GM23338 (cell line): Measurements from ENCODE around the gene MIOS.

Experiments
- CTCF ChIP-seq, 2 experiments: fragments of 200-600 bp in 1 of 2; sonication (generic) in 1 of 2; conservative IDR thresholded peaks; 2 replicates each; pipeline versions ENCODE4 v1.5.1 to v1.6.1; 2016 to 2017; ENCODE audit warnings: antibody characterized with exemption in 2 of 2, low read depth in 2 of 2, mild to moderate bottlenecking in 2 of 2, moderate library complexity in 1 of 2
- ETS1 ChIP-seq: IDR thresholded peaks from 2 replicates; pipeline ENCODE4 v1.6.1; 2016; ENCODE audit warnings: antibody characterized with exemption
- EZH2 ChIP-seq: fragments of 200-600 bp; sonication (generic); IDR thresholded peaks from one replicate; pipeline ENCODE4 v1.8.0; 2017; ENCODE audit warnings: antibody characterized with exemption, mild to moderate bottlenecking, low read depth; ENCODE audit not compliant: unreplicated experiment
- EZH2phosphoT487 ChIP-seq: fragments of 200-600 bp; sonication (generic); IDR thresholded peaks from one replicate; pipeline ENCODE4 v1.8.1; 2018; ENCODE audit warnings: antibody characterized with exemption; ENCODE audit not compliant: unreplicated experiment
- POLR2AphosphoS5 ChIP-seq: IDR thresholded peaks from 2 replicates; pipeline ENCODE4 v1.6.1; 2016; ENCODE audit warnings: antibody characterized with exemption, low read depth
- STAT1 ChIP-seq: IDR thresholded peaks from one replicate; pipeline ENCODE4 v1.6.1; 2016; ENCODE audit warnings: antibody characterized with exemption; ENCODE audit not compliant: unreplicated experiment

- TF ChIP-seq CTCF (conservative IDR thresholded peaks at IDR 0.05; ENCODE audit: low read depth in 2 of 2) (no peak), EZH2phosphoT487 (no peak), EZH2 (no peak), ETS1 (no peak), STAT1 (no peak), POLR2AphosphoS5 (no peak)
These were observed 18.0 kb downstream of the MIOS start for GRCh38 chr7:7584653-7585052.
